B cell (primary cell): ENCODE measurements around the gene LRG1.

Experiments
- CTCF ChIP-seq: fragments of 200-600 bp; IDR thresholded peaks from one replicate; pipeline ENCODE4 v1.8.0; 2022; ENCODE audit warnings: antibody characterized with exemption, mild to moderate bottlenecking
- EZH2 ChIP-seq: IDR thresholded peaks from 2 replicates; pipeline ENCODE4 v1.6.1; 2012; ENCODE audit warnings: borderline replicate concordance, low read depth, mild to moderate bottlenecking, moderate library complexity, low read length; ENCODE audit not compliant: insufficient read depth, poor library complexity, severe bottlenecking

- TF ChIP-seq CTCF = no peak
- TF ChIP-seq EZH2 = no peak
Observed at GRCh38 chr19:4510435-4511255, 29.2 kb downstream of the LRG1 start.
